GM18526 (cell line): ENCODE results near the gene HBB.
"Not testable (repeated sequence)": the region's sequence is repeated elsewhere in the genome, so short reads cannot be mapped to it uniquely, and the experiment has no call there.

Source experiments
- POLR2A ChIP-seq: IDR thresholded peaks from 3 replicates; pipeline ENCODE4 v1.6.1; 2011; ENCODE audit not compliant: insufficient read length; ENCODE audit errors: extremely low read depth

HBB gene

DNA sequence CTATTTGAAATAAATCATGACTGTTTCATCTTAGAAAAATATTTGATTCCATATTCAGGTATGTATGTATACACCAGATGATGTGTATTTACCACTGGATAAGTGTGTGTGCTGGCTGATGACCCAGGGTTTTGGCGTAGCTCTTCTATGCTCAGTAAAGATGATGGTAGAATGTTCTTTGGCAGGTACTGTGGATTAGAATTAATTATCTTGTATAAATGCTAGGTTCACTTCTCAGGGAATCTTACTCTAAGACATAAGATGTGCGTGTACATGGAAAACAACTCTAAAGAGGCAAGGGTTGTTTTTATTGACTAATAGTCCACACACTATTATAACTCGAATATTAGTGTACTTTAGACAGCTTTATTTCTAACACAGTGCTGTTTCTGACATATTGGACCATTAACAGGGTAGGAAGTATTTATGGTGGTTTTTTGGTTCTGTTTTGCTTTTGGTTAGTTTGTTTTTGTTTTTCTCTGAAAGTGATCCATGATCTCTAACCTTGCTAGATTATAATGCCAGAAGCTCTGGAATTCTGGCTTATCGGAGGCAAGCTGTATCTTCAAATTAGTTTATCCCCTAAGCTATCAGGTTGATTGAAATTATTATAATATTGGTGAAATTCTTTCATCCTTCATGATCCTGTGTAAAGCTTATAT, 23.8 kb upstream of the HBB start:
- no peak for TF ChIP-seq POLR2A

- TF ChIP-seq POLR2A = not testable (repeated sequence)
Measured at GRCh38 chr11:5249807-5250396, 23.0 kb upstream of the HBB start, which contains the start of gene HBG1. Gene HBG1, minus strand, starts transcription at chr11:5249857. Its CDS starts 53 bp downstream, at chr11:5249804.

- TF ChIP-seq POLR2A = no peak
Measured at GRCh38 chr11:5247472-5248192, 20.8 kb upstream of the HBB start.

DNA sequence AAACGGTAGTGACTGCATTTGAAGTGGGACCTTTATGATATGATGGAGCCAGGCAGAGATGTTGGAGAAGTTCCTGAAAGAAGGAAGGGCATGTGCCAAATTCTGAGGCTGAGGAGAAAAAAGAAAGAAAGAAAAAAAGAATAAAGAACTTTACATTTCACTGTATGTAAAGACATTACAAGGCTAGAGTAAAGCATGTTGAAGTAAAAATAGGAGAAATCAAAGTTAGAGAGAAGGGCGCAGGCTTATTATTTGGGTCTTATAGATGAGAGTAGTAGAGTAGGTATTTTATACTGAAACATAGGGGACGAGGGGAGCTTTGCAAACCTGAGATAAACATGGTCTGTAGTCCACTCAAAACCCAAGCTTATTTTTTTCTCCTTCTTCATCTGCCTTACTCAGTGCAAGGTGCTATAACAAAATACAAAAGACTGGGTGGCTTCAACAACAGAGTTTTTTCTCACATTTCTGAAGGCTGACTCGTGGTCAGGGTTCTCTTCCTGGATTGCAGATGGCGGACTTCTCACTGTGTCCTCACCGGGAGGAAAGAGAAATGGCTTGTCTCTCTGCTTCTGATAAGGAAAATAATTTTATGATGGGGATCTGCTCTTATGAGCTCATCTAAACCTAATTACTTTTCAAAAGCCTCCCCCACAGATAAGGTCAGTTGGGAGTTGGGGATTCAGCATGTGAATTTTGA, 20.1 kb upstream of the HBB start:
- no peak for TF ChIP-seq POLR2A

DNA sequence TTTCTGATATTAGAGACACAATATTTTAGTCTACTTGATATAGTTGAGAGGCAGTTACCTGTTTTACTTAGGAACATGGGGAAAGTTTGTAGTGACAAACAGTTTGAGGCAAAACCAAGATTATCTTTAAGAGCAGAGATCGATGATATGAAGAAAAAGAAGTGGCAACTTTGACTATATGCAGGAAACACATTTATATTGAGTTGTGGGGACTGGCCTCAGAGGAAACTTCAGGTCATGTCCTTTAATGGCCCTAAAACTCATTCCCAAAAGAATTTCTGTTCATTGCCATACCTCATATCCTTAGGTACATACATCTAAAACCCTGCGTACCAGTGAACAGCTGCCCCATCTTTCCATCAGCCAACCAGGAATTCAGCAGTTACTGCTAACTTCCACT, 18.3 kb upstream of the HBB start:
- no peak for TF ChIP-seq POLR2A

- no peak for TF ChIP-seq POLR2A
Measured at GRCh38 chr11:5243816-5244180, 16.9 kb upstream of the HBB start.

DNA sequence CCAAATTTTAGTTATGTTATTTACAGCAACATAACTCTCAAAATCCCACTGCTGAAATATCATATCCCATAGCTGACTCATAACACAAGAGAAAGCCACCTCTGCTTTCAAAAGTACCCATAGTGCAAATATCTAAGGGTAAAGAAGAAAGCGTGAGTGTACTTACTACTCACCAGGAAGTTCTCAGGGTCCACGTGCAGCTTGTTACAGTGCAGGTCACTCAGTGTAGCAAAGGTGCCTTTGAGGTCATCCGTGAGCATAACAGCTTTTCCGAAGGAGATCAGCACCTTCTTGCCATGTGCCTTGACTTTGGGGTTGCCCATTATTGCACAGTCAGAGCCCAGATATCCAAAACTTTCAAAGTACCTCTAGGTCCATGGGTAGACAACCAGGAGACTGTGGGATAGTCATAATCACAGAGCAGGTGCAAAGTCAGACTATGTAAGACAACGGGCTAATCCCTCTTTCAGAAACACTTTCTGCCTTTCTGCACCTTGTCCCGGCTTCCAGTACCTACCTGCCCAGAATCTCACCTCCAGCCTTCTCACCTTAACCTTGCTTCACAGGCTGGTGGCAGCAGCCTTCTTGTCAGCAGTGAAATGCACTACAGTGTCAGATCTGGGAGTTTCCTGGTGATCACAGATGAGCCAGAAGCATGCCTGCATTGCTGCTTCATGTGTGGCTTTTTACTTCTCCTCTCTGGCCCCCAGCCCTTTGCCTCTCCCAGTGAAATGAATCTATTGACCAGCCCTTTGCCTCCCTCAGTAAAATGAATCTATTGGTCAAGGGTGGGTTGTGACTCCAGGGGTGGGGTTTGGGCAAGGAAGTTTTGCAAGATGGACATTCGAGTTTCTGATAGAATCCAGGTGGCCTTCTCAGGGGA, 16.3 kb upstream of the HBB start:
- TF ChIP-seq POLR2A = no peak

GRCh38 chr11:5242208-5242607, 15.3 kb upstream of the HBB start:
- no peak for TF ChIP-seq POLR2A

DNA sequence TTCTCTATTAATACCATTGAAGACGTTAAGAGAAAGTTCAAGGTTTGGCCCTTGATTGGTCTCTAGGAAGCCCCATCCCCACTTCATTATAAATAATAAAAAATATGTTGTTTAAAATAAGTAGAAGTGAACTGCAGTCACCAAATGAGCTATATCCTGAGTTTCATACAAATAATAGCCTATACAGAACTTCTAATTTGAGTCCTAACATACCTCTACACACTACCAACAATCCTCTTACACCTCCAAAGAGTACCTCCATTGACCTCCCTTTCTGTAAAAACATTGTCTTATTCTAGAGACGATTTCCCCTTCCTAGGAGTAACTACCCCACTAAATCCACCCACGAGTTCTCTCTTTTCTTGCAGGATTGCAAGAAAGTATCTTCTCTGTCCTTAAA, 14.6 kb upstream of the HBB start:
- TF ChIP-seq POLR2A = no peak

DNA sequence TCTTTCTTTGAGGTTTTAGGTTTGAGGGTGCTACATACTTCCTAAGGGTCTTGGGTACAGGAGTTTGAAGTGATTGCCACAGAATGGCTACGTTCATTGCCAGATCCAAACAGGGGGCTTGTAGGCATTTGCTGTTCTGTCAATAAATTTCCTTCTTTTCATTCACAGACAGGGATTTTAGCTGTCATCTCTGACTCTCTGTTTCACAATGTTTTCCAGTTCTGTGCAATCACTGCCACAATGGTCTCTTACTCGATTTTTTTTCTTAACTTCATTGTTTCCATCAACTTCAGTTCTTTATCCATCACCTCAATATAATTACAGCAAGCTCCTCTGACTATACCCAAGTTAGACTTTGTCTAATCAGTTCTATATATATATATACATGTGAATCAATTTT, 13.6 kb upstream of the HBB start:
- no peak for TF ChIP-seq POLR2A

- no peak for TF ChIP-seq POLR2A
Measured at GRCh38 chr11:5240056-5240455, 13.2 kb upstream of the HBB start.

DNA sequence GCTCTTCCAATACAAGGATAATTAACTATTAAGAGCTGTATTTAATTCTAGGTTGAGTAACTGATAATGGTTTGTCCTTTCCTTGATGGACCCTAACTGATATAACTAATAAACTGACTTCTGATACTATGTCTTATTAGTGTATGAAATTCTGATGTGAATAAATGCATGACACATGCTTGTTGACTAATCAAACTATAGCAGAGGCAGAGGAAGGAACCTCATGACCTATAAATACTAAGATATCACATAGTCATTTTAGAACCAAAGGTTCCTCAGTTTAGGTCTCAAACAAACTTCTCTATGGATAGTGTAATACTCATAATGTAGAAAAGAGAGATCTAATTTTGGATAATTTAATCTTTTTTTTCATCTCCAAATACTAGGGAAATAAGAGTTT, 12.2 kb upstream of the HBB start:
- no peak for TF ChIP-seq POLR2A

DNA sequence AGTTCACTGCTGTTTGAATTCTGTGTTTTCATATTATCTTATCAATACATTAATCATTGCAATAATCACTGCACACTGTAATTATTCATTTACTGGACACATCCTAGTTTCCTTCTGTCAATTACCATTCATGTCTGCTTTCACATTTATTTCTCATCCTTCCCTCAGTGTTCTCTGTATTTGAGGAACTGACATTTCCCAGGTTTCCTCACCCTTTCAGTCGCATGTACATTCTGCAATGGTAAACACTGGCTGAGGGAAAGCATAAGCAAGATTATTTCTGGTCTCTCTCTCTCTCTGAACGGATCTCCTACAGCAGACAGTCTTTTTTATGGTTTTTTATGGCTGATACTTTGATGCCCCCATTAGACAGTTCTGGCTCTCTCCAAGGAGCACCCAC, 11.6 kb upstream of the HBB start:
- TF ChIP-seq POLR2A = no peak

- TF ChIP-seq POLR2A = no peak
Measured at GRCh38 chr11:5237420-5237819, 10.5 kb upstream of the HBB start.
